HG02623 (cell line): ENCODE data around the gene MIEF2.

Experiments used
- ATAC-seq: cut with Tn5 transposase; IDR thresholded peaks from one replicate; pipeline ENCODE4 v1.9.1; 2021; ENCODE audit warnings: moderate library complexity; ENCODE audit not compliant: unreplicated experiment

MIEF2 gene

DNA sequence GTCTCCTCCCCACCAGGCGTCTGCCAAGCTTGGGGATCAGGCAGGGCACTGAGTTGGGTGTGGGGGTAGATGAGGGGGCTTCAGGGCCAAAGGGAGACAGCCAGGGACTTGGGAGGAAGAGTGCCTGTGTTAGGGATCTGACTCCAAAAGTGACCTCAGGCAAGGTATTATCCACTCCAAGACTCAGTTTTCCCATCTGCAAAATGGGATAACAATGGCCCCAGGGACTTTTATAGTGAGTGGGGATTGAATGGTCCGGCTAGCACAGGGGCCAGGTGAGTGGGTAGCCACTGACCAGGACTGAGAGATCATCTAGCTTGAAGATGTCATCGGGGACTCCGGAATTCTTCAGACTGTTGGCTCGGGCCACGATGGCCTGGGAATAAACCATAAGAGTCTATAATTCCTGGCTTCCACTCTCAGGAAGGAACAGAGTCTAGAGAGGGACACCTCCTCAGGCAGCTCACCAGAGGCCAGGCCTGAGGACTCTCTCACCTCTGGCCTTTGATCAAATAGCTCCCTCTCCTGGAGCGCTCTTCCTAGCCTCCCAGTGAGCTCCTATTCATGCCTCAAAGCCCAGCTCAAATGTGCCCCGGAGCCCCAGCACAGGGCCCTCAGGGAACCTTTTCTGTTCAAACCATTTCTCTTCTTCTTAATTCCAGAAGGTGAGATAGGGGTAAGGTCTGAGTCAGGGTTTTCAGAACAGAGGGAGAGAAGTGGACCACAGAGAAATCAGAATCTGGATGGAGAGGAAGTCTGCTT, 5.4 kb upstream of the MIEF2 start:
- ATAC-seq: no peak

DNA sequence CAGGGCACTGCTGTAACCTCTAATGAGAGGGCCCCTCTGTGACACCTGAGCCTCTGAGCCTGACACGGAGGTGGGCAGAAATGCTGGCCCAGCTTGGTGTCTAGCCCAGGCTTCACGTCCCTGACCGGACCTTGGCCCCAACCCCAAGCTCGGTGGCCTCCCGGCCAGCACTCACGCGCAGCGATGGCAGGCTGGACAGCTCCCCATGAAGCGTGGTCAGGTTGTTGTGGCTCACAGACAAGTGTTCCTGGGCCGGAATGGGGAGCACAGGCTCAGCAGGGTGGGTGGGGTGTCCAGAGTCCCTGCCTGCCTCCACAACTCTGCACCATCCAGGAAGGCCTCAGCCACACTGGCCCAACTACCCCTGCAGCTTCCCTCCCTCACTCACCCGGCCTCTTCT, 4.1 kb upstream of the MIEF2 start:
- no peak for ATAC-seq

DNA sequence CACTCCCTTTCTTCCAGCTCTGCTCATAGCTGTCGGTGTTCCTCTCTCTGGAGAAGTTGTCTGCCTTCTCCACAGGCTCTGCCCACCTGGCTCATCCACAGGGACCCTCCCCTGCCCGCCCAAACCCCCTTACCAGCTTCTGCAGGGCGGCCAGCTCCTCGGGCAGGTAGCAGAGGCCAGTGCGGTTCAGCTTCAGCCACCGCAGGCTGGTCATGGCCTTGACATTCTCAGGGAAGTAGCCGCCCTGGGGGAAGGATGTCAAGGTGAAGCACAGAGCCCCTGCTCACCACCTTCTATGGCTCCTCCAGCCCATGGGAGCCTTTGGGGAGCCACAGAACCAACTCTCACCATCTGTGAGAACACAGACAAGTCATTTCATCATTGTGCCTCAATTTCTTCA, 3.7 kb upstream of the MIEF2 start:
- ATAC-seq: no peak

DNA sequence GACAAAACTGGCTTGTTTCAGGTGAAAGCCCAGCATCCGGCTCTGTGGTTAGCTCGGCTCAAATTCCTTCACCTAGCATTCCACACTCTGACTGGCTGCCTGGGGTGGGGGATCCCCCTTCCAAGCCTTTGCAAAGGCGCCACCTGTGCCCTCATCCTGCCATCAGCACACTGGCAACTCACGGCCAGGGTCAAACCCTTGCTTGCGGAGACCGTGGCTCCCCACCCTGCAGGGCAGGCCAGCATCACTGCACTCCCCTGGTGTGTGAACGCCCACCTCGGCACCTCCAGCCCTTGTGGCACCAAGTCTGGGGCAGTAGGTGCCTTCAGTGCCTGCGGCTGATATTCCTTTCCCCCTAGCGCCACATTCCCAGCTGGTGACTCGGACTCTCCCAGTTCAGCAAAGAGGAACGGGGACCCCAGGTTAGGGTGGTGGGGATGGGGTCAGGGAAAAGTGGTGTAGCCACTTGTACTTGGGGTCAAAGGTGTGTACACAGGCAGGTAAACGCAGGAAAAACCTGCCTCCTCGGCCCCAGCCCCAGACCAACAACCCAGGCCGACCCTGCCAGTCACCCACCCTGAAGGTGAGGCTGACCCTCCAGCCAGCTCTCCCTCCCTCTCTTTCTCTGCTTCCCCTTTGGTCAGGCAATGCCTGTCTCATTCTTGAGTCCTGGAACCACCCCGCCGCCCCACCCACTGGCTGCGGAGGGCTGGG, 3.0 kb upstream of the MIEF2 start:
- ATAC-seq: no peak

DNA sequence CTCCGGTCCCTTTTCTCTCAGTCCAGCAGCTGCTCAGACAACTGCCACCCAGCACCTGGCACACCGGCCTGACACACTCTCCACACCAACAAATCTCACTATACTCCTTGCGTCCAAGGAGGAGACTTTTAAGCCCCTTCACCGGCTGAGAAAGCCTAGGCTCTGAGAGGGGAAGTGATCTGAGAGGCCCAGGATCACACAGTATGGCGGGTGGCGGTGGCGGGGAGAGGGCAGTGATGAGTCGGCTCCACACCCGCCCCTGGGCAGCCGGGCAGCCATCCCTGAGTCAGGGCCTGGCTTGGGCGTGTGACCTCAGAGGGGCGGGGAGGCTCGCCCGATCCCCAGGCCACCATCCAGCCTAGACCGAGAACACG, 2.5 kb upstream of the MIEF2 start:
- no peak for ATAC-seq

DNA sequence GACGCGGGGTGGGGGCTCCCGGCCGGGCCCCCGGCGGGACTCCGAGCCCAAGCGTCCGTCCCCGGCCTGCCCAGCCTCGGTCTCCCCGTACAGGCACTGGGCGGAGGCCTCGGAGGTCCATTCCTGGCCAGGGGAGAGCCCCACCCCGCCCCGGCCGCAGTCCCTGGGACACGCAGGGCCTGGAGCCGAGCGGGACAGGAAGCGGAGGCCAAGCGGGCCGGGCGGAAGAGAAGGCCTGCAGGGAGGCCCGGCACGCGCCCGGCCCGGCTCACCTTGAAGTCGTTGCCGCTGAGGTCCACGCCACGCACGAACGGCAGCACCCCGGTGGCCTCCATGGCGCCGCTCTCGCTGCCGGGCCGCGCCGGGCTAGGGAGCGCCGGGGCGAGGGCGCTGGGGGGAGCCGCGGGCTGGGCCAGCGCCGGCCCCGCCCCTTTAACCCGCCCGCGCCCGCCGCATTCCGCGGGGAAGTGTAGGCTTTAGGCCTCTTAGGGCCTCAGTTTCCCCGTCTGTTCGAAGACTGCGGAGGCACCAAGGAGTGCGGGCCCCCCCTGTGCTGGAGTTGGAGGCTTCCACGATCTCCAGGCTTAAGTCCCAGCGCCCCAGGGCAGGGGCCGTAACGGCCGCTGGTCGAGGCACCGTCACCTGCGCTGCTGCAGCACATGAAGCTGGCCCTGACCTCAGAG, 2.0 kb upstream of the MIEF2 start, which contains the start of gene FLII:
Gene FLII (minus strand): TSS at position 383 of the 683 bp plus-strand sequence. CDS start 48 bp downstream, at position 335.
- no peak for ATAC-seq

DNA sequence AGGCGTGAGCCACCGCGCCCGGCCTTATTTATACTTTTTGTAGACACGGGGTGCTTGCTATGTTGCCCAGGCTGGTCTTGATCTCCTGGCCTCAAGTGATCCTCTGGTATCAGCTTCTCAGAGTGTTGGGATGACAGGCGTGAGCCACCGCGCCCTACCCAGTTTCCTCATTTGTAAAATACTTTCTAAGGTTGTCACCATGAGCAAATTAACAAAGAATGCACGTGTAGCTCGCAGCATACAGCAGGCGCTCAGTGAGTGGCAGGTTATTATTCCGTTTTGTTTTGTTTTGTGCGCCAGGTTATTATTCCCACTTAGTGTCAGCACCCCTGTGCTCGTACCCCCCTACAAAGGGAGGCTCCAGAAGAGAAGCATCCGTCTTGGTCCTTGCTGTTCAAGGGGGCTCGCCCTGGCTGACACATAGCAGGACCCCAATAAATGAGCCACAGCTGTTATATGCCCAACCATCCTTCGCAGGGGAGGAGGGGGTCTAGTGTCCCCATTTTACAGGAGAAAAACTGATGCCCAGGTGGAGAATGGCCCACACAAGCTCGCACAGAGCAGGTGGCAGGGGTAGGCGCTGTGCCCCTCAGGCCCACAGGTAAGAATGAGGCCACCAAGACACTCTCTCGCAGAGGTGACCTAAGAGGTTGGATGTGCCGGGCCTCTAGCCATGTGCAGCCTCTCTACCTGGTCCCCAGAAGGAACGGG, 686 bp upstream of the MIEF2 start:
- peak; percentile 3 for ATAC-seq

DNA sequence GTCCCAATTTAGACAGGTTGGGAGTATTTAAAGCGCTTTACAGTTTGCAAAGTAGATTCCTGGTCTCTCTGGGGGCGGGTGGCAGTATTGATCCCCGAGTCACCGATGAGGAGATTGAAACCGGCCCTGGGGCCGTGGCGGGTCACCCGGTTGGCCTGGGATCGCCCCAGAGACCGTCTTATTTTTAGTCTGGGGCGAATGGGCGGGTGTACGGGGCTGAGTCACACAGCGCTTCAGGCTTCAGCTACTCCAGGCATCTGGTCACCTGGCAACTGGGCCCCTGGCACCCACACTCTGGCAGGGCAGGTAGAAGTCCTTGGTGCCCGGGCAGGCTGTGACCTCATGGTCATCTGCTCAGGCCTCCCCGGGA, 669 bp downstream of the MIEF2 start:
- ATAC-seq: peak; percentile 6

DNA sequence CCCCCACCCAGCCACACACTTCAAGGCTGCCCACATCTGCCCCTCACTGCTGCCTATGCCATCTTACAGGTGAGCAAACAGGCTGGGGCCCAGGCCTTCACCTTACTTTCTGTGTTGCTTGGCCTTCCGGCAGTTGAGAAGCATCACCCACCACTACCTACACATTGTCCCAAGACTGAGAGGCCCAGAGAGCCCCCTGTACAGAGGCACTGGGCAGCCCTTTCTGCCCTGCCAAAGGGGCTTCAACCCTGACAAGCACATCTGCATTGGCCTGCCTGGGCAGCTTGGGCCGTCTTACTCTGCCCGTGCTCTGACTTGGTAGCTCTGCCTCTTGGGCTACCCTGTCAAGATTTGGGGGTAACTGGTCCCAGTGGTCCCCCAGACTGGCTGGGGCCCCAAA, 1.2 kb downstream of the MIEF2 start:
- no peak for ATAC-seq

DNA sequence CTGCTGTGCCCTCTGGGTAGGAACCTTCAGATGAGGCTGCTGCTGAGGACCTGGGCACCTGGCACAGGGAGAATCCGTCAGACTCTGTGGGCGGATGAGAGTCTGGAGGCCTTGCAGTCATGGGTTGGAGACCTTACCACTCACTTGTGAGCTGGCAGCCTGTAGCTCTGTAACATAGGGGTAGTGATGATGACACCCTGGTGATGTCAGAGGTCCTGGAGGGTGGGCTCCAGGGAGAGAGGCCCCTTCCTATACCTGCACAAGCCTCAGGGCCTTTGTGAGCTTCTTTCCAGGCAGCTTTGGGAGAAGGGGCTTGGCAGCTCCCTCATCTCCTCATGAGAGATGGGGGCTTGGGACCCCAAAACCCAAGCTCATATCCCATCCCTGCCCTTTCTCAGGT, 1.6 kb downstream of the MIEF2 start:
- ATAC-seq: no peak

DNA sequence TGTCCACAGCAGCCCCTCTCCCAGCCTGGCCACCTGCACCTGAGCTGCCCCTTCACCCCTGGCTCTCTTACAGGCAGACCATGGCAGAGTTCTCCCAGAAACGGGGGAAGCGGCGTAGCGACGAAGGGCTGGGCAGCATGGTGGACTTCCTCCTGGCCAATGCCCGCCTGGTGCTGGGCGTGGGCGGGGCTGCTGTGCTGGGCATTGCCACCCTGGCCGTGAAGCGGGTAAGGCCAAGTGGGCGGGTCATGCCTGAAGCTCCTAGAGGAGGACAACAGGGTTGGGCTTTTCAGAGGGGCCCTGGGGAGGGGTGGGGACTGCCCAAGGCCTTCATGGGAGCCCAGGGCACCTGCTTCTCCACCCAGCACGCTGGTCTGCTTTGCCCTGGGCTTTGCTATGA, 2.2 kb downstream of the MIEF2 start:
- ATAC-seq: no peak

DNA sequence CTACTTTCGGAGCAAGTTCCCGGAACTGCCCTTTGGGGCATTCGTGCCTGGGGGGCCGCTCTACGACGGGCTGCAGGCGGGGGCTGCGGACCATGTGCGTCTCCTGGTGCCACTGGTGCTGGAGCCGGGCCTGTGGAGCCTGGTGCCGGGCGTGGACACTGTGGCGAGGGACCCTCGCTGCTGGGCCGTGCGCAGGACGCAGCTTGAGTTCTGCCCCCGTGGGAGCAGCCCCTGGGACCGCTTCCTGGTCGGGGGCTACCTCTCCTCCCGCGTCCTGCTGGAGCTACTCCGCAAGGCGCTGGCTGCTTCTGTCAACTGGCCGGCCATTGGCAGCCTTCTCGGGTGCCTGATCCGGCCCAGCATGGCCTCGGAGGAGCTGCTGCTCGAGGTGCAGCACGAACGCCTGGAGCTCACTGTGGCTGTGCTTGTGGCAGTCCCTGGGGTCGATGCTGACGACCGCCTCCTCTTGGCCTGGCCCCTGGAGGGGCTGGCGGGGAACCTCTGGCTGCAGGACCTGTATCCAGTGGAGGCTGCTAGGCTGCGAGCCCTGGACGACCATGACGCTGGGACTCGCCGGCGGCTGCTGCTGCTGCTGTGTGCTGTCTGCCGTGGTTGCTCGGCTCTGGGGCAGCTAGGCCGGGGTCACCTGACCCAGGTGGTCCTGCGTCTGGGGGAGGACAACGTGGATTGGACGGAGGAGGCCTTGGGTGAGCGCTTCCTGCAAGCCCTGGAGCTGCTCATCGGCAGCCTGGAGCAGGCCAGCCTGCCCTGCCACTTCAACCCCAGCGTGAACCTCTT, 3.6 kb downstream of the MIEF2 start:
- ATAC-seq: no peak

DNA sequence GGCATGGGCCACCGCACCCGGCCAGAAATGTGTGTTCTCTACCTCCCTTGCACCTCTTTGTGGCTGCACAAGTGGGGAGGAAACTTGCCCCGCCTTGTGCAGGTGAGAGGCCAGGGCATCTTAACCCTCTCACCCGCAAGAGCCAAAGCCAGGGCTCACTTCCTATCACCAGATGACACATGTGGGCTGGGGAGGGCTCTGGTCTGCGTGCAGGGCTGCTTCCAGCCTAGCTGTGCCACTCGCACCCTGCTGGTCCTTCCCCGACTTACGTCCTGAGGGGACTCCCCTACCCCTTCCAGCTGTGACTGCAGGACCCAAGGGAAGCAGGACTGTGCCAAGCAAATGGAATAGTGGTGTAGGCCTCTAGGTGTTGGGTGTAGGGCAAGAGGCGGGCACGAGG, 6.9 kb downstream of the MIEF2 start:
- ATAC-seq: no peak

DNA sequence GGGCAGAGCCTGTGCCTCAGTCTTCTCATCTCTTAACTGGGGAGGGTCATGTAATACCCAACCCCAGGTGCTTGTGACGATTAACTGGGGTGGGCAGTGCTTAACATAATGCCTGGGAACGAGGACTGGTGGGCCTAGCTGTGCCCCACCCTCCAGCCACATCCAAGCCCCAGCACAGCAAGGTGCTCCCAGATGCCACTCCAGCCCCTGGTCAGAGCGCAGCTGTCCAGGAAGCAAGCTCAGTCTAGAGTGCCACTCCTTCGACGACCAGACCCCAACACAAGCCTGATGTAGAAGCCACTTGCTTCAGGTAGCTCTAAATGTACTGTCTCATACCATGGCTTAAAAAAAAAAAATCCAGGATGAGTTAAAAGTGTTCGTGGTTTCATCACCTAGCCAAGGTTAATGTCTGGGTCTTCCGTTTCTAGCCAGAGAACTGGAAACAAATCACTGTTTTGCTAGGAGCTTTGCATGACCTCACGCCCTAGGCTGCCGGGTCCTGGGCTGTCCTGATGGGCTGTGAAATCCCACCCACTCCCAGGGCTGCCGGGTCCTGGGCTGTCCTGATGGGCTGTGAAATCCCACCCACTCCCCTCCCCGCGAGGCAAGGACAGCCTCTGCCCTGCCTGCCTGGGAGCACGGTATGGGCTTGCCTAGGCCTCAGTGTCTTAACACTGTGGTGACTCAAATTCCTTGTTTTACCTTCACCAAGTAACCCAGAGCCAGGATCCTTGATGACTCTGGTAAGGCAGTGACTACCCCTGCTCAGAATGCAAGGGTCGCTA, 7.7 kb downstream of the MIEF2 start:
- ATAC-seq: no peak

DNA sequence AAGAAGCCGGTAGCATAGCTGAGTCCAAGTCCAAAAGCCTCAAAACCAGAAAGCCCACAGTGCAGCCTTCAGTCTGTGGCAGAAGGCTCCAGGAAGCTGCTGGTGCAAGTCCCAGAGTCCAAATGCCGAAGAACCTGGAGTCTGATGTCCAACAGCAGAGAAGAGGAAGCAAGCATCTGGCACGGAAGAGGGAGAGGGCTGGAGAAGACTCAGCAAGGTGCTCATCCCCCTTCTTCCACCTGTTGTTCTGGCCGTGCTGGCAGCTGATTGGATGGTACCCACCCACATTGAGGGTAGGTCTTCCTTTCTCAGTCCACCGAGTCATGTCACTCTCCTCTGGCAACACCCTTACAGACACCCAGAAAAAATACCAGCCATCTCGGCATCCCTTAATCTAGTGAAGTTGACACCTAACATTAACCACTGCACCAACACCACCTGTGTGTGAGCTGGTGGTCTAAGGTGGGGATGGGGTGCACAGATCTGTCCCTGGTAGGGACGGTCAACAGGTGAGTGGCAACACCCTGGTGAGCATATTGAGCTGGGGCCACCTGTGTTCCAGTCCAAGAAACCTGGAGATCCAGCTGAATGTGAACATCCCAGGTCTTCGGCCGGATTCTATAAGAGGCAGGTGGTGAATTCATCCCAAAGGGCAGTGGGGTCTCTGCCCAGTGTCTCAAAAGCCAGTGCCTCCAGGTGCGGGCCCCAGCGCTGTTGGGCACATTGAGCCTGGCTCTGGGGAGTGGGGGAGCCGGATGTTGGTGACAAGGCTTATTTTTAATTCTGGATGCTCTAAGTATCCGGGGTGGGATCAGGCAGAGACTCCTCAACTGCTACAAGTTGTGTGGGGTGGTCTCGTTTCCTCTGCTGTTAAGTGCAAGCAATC, 9.8 kb downstream of the MIEF2 start:
- no peak for ATAC-seq

DNA sequence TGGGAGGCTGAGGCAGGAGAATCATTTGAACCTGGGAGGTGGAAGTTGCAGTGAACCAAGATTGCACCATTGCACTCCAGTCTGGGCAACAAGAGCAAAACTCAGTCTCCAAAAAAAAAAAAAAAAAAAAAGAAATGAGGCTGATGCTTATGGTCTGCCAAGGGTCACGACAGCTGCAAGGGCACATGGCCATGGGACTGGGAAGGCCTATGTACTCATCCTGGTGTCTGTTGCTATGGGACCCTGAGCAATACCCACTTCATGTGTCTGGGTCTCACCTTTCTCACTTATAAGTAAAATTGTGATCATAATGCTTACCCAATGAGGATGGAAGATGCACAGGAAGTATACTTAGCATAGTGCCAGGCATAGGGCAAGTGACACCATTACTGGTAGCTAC, 16.6 kb downstream of the MIEF2 start:
- ATAC-seq: no peak

DNA sequence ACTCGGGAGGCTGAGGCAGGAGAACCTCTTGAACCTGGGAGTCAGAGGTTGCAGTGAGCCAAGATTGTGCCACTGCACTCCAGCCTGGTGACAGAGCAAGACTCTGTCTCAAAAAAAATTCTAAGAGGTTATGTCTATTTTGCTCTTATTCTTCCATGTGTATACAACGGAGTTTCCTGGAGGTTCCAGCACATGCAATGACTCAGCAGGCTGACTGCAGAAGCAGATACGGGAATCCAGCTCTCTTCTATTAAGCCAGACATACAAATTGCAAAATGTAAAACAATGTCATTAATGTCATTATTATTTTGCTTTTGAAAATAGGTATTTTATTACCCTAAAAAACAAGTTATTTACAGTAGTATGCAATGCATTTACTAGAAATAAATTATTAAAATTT, 18.4 kb downstream of the MIEF2 start:
- ATAC-seq: no peak

DNA sequence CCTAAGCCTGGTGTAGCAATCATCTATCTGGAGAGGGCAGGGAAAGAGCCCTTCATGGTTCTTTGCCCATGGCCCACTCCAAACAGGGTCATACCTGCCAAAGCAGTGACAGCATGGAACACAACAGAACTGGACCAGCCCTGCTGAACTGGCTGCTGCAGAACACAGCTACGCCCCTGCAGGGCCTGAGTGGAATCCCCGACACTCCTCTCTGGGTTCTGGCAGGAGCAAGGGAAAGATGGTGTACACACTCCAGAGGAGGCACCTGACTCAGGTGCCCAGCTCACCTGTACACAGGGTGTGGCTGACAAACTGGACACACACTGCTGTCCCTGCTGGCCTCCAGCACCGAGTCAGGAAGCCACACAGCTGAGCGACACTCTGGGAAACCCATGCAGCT, 19.8 kb downstream of the MIEF2 start:
- ATAC-seq: no peak
